ENCODE data around the gene CRYBG2.
A peak's percentile ranks its signal among the peaks of the same experiment; 100 is the strongest.
"Not testable (repeated sequence)": the region's sequence is repeated elsewhere in the genome, so short reads cannot be mapped to it uniquely, and the experiment has no call there.

The CRYBG2 gene

GRCh38 chr1:26317146-26317545, 36.8 kb downstream of the CRYBG2 start:
- DNase-seq, result no peak

GRCh38 chr1:26315874-26316850, 37.8 kb downstream of the CRYBG2 start:
- DNase-seq, result no peak

- no peak for DNase-seq
Measured at GRCh38 chr1:26314501-26314900, 39.4 kb downstream of the CRYBG2 start.

GRCh38 chr1:26307966-26308899, 45.7 kb downstream of the CRYBG2 start:
- DNase-seq, result not testable (repeated sequence)

- no peak for DNase-seq
Measured at GRCh38 chr1:26307363-26307781, 46.6 kb downstream of the CRYBG2 start.

GRCh38 chr1:26306290-26307229, 47.4 kb downstream of the CRYBG2 start, which contains the start of gene UBXN11:
TSS of gene UBXN11 (minus strand) at chr1:26306636. CDS start at chr1:26302883, 3,753 bp downstream.
- peak; percentile 88 for DNase-seq

GRCh38 chr1:26305667-26306289, 48.2 kb downstream of the CRYBG2 start:
- peak; percentile 19 for DNase-seq

- DNase-seq, result no peak
Measured at GRCh38 chr1:26302733-26303405, 51.1 kb downstream of the CRYBG2 start.

- DNase-seq, result no peak
Measured at GRCh38 chr1:26300578-26301275, 53.2 kb downstream of the CRYBG2 start.

- DNase-seq, result no peak
Measured at GRCh38 chr1:26297791-26298124, 56.2 kb downstream of the CRYBG2 start.

- DNase-seq, result no peak
Measured at GRCh38 chr1:26297057-26297790, 56.7 kb downstream of the CRYBG2 start.

GRCh38 chr1:26296340-26297056, 57.4 kb downstream of the CRYBG2 start:
- no peak for DNase-seq

GRCh38 chr1:26295194-26296138, 58.5 kb downstream of the CRYBG2 start:
- no peak for DNase-seq

- DNase-seq, result no peak
Measured at GRCh38 chr1:26293911-26294463, 59.9 kb downstream of the CRYBG2 start.

- DNase-seq, result not testable (repeated sequence)
Measured at GRCh38 chr1:26292735-26293134, 61.2 kb downstream of the CRYBG2 start.

GRCh38 chr1:26291939-26292338, 62.0 kb downstream of the CRYBG2 start:
- no peak for DNase-seq

- no peak for DNase-seq
Measured at GRCh38 chr1:26291433-26291832, 62.5 kb downstream of the CRYBG2 start.

GRCh38 chr1:26290882-26291261, 63.1 kb downstream of the CRYBG2 start:
- no peak for DNase-seq

Data from KG1 (cell line).